Endothelial cell (in vitro differentiated cells): ENCODE results near the gene AMIGO2. TPM values are rescaled to one million over a fixed set of nuclear protein-coding genes. Genes with fewer than 3 reads are reported as not detected.
"Not testable (repeated sequence)": the region's sequence is repeated elsewhere in the genome, so short reads cannot be mapped to it uniquely, and the experiment has no call there.

Source experiments
- DNase-seq: peaks from one replicate; pipeline ENCODE4 v3.0.0; 2021; ENCODE audit warnings: low spot score
- H3K27ac Mint-ChIP-seq: one replicate; pipeline ENCODE4 v1.8.0; 2021; ENCODE audit warnings: mixed read lengths, inconsistent platforms; ENCODE audit not compliant: unreplicated experiment
- H3K27me3 Mint-ChIP-seq: one replicate; pipeline ENCODE4 v1.8.0; 2021; ENCODE audit warnings: mild to moderate bottlenecking, moderate library complexity, mixed read lengths, inconsistent platforms; ENCODE audit not compliant: unreplicated experiment
- H3K36me3 Mint-ChIP-seq: one replicate; pipeline ENCODE4 v1.8.0; 2021; ENCODE audit warnings: mild to moderate bottlenecking, low read depth, mixed read lengths, inconsistent platforms; ENCODE audit not compliant: unreplicated experiment
- H3K4me1 Mint-ChIP-seq: one replicate; pipeline ENCODE4 v1.8.0; 2021; ENCODE audit warnings: mild to moderate bottlenecking, mixed read lengths, inconsistent platforms; ENCODE audit not compliant: unreplicated experiment
- H3K4me3 Mint-ChIP-seq: one replicate; pipeline ENCODE4 v1.8.0; 2021; ENCODE audit warnings: mild to moderate bottlenecking, mixed read lengths, inconsistent platforms; ENCODE audit not compliant: unreplicated experiment
- H3K9me3 Mint-ChIP-seq: one replicate; pipeline ENCODE4 v1.8.0; 2021; ENCODE audit warnings: mixed read lengths, inconsistent platforms; ENCODE audit not compliant: unreplicated experiment
- total RNA-seq: library from RNA; stranded (reverse); fragmentation: NEBNext Ultra II Directional; extraction: Animal tissue kit (Norgen Biotek cat#: 25700); gene quantifications from one replicate; pipeline ENCODE4 v1.2.1, GENCODE V29; 2021; ENCODE audit not compliant: unreplicated experiment
- TF ChIP-seq, protein P1 (sequence below): fragments of 200-600 bp; sonication (generic); IDR thresholded peaks from one replicate; pipeline ENCODE4 v1.5.0; 2021; ENCODE audit warnings: antibody characterized with exemption; ENCODE audit not compliant: unreplicated experiment

Gene AMIGO2
- total RNA-seq, 1 donor from 2014 or later, result 24.2 TPM

DNA sequence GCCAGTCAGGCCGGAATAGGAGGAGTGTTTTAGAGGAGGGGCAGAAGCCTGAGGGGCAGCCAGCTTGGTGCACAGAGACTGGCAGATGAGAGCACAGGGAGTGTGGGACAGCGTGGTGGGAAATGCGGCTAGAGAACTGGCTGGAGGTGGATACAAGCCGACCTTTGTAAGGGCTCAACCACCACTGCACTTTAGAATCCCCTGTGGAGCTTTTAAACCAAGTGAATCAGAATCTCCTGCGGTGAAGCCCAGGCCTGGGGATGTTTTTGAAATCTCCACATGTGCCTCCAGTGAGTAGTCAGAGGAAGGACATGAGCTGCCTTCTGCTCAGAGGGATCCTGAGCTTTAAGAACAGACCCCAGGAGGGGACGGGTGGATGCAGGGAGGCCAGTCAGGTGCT lies 11.2 kb downstream of the AMIGO2 start:
- Mint-ChIP-seq H3K27ac (no peak overlapping the region), H3K4me1 (no peaks in the 10 kb centered on the region), H3K27me3 (no peaks in the 10 kb centered on the region), H3K9me3 (no peaks in the 10 kb centered on the region), H3K4me3 (no peak overlapping the region), H3K36me3 (no peaks in the 10 kb centered on the region)
- TF ChIP-seq, protein P1, sequence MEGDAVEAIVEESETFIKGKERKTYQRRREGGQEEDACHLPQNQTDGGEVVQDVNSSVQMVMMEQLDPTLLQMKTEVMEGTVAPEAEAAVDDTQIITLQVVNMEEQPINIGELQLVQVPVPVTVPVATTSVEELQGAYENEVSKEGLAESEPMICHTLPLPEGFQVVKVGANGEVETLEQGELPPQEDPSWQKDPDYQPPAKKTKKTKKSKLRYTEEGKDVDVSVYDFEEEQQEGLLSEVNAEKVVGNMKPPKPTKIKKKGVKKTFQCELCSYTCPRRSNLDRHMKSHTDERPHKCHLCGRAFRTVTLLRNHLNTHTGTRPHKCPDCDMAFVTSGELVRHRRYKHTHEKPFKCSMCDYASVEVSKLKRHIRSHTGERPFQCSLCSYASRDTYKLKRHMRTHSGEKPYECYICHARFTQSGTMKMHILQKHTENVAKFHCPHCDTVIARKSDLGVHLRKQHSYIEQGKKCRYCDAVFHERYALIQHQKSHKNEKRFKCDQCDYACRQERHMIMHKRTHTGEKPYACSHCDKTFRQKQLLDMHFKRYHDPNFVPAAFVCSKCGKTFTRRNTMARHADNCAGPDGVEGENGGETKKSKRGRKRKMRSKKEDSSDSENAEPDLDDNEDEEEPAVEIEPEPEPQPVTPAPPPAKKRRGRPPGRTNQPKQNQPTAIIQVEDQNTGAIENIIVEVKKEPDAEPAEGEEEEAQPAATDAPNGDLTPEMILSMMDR, result no peak
- DNase-seq, result no peak

DNA sequence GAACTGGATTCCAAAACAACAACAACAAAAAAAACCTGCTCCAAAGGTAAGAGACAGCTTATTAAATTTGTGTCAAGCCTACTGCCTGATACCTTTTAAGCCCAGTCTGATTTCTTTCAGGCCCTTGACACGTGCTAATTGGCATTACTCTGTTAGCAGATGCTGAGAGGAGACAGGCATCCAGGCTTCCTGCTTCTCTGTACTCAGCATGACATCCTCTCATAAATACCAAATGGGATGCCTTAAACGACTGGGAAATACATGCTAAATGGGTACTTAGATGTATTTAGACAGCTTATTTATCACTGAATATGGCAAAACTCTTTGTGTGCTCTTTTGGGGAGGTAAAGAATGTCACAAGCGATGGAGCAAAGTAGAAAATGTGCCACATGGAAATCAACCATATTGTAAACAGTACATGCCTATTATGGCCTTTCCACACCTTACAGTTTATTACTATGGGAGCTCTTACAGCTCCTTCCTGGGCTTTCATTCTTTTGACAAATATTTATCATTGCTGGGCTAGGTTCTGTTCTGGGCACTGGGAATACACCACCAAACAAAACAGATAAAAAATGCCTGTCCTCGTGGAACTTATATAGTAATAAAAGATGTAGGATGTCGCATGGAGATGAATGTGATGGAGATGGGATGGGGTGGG lies 11.9 kb downstream of the AMIGO2 start:
- H3K27ac Mint-ChIP-seq, result no peak overlapping the region
- TF ChIP-seq, protein P1, result no peak
- no peaks in the 10 kb centered on the region for H3K4me1 Mint-ChIP-seq
- H3K9me3 Mint-ChIP-seq, result no peaks in the 10 kb centered on the region
- H3K27me3 Mint-ChIP-seq, result no peaks in the 10 kb centered on the region
- H3K36me3 Mint-ChIP-seq, result no peaks in the 10 kb centered on the region
- no peak for DNase-seq
- H3K4me3 Mint-ChIP-seq, result no peak overlapping the region

DNA sequence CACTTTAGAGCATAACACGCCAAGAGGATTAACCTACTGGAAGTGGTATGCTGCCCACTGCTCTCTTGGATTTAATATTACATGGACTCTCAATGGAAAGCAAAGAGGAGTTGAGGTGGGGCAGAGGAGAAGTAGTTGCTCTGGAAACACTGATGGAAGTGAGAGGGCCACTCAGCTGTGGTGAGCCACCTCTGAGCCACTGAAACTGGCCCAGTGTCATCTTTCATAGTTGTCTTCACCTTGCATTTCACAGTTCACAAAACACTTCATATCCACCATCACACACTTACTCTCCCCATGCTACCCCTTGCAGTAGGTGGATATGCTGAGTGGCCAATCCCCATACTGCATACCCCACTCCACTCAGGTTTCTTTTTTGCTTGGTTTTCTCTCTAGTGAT lies 12.6 kb downstream of the AMIGO2 start:
- Mint-ChIP-seq H3K4me1 (no peaks in the 10 kb centered on the region), H3K4me3 (no peak overlapping the region), H3K27ac (no peak overlapping the region)

DNA sequence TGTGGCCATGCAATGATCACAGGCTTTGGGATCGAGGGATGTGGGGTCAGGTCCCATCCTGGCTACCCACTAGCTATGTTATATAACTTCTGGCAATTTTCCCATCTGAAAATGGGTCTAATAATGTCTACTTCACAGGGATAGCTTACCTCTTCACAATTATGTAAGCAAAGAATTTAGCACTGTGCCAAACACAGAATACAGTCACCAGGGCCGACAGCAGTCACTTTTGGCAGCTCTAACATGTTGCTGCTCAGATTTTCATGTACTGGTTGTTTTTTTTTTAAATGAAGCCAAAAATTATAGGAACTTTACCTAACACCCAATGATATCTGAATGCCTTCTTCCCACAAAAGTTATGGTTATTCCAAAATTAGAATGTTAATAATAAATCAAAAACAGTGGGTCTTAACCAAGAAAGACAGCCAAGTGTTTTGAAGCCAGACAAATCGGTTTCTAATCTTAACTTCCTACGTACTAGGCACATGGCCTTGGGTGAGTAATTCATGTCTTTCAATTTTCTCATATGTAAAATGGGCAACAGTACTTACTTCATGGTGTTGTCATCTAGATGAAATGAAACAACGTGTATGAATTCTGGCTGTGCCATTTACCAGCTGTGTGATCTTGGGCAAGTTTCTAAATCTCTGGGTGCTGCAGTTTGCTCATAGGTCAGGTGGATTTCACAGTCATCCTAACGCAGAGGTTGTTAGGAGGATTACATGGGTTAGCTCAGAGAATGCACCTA lies 13.3 kb downstream of the AMIGO2 start:
- Mint-ChIP-seq H3K36me3 (no peaks in the 10 kb centered on the region), H3K4me3 (no peak overlapping the region), H3K4me1 (no peaks in the 10 kb centered on the region), H3K27ac (no peak overlapping the region), H3K27me3 (no peaks in the 10 kb centered on the region), H3K9me3 (no peaks in the 10 kb centered on the region)
- no peak for DNase-seq
- TF ChIP-seq, protein P1, result no peak

More for the DNA sequence above, 12.6 kb downstream of the AMIGO2 start:
- TF ChIP-seq, protein P1, result no peak
- Mint-ChIP-seq H3K9me3 (no peaks in the 10 kb centered on the region), H3K36me3 (no peaks in the 10 kb centered on the region), H3K27me3 (no peaks in the 10 kb centered on the region)
- DNase-seq, result no peak

DNA sequence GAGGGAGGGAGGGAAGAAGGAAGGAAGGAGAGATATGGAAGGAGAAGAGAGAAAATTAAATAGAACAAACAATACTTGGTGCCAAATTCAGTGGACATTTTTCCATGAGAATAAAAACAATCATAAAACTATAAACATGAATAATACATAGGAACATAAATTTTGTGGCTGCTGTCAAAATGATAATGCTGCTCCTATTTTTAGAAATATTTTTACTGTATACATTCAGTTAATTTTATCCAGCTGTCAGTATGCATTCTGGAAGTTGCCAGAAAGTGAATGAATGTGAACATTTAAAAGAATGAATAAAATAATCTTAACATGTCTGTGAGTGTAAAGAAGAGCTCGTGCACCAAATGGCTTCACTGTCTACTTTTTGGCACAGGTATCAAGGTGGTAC lies 14.2 kb downstream of the AMIGO2 start:
- Mint-ChIP-seq H3K9me3 (no peaks in the 10 kb centered on the region), H3K27ac (no peak overlapping the region), H3K27me3 (no peaks in the 10 kb centered on the region), H3K4me3 (no peak overlapping the region), H3K4me1 (no peaks in the 10 kb centered on the region), H3K36me3 (no peaks in the 10 kb centered on the region)
- DNase-seq, result no peak
- TF ChIP-seq, protein P1, result no peak

DNA sequence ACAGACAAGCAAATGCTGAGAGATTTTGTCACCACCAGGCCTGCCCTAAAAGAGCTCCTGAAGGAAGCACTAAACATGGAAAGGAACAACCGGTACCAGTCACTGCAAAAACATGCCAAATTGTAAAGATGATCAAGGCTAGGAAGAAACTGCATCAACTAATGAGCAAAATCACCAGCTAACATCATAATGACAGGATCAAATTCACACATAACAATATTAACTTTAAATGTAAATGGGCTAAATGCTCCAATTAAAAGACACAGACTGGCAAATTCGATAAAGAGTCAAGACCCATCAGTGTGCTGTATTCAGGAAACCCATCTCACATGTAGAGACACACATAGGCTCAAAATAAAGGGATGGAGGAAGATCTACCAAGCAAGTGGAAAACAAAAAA lies 21.1 kb downstream of the AMIGO2 start:
- not testable (repeated sequence) for H3K4me3 Mint-ChIP-seq, H3K4me1 Mint-ChIP-seq, DNase-seq, H3K9me3 Mint-ChIP-seq, H3K27ac Mint-ChIP-seq, H3K27me3 Mint-ChIP-seq
- H3K36me3 Mint-ChIP-seq, result peaks cover 15% of the 10 kb centered on the region

DNA sequence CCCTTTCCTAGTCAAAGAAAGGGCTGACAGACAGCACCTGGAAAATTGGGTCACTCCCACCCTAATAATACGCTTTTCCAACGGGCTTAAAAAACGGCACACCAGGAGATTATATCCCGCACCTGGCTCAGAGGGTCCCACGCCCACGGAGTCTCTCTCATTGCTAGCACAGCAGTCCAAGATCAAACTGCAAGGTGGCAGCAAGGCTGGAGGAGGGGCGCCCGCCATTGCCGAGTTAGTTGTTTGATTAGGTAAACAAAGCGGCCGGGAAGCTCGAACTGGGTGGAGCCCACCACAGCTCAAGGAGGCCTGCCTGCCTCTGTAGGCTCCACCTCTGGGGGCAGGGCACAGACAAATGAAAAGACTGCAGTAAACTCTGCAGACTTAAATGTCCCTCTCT lies 22.8 kb downstream of the AMIGO2 start:
- H3K27ac Mint-ChIP-seq, H3K9me3 Mint-ChIP-seq, H3K4me3 Mint-ChIP-seq, H3K4me1 Mint-ChIP-seq, H3K27me3 Mint-ChIP-seq, DNase-seq: not testable (repeated sequence)
- H3K36me3 Mint-ChIP-seq, result peaks cover 22% of the 10 kb centered on the region
